Activated CD4-positive, alpha-beta T cell treated with anti-CD3 and anti-CD28 coated beads for 48 hours (primary cell): ENCODE measurements around the gene ADARB1.
A peak's percentile ranks its signal among the peaks of the same experiment; 100 is the strongest.
"Not testable (repeated sequence)": the region's sequence is repeated elsewhere in the genome, so short reads cannot be mapped to it uniquely, and the experiment has no call there.

Experiments used
- DNase-seq: peaks from one replicate; pipeline ENCODE4 v3.0.0-alpha.2; 2020

Gene ADARB1

GRCh38 chr21:45122432-45123132 is 48.2 kb downstream of the ADARB1 start:
- DNase-seq = no peak

- no peak for DNase-seq
Measured at GRCh38 chr21:45123440-45123839, 49.1 kb downstream of the ADARB1 start.

- no peak for DNase-seq
Measured at GRCh38 chr21:45124596-45124995, 50.2 kb downstream of the ADARB1 start.

- DNase-seq = no peak
Measured at GRCh38 chr21:45125357-45125756, 51.0 kb downstream of the ADARB1 start.

GRCh38 chr21:45126204-45126626 is 51.8 kb downstream of the ADARB1 start:
- no peak for DNase-seq

- no peak for DNase-seq
Measured at GRCh38 chr21:45126983-45127382, 52.6 kb downstream of the ADARB1 start.

GRCh38 chr21:45127937-45128336 is 53.6 kb downstream of the ADARB1 start:
- no peak for DNase-seq

GRCh38 chr21:45128613-45129188 is 54.3 kb downstream of the ADARB1 start:
- peak; percentile 82 for DNase-seq

- no peak for DNase-seq
Measured at GRCh38 chr21:45129189-45129923, 55.0 kb downstream of the ADARB1 start.

- DNase-seq = no peak
Measured at GRCh38 chr21:45130324-45130774, 56.0 kb downstream of the ADARB1 start.

GRCh38 chr21:45131537-45131999 is 57.2 kb downstream of the ADARB1 start:
- DNase-seq = no peak

- no peak for DNase-seq
Measured at GRCh38 chr21:45132841-45133573, 58.6 kb downstream of the ADARB1 start.

GRCh38 chr21:45133574-45134278 is 59.3 kb downstream of the ADARB1 start:
- not testable (repeated sequence) for DNase-seq

GRCh38 chr21:45134279-45135076 is 60.1 kb downstream of the ADARB1 start:
- no peak for DNase-seq

GRCh38 chr21:45135122-45135521 is 60.7 kb downstream of the ADARB1 start:
- DNase-seq = no peak

GRCh38 chr21:45135868-45136267 is 61.5 kb downstream of the ADARB1 start:
- no peak for DNase-seq

- no peak for DNase-seq
Measured at GRCh38 chr21:45136500-45136899, 62.1 kb downstream of the ADARB1 start.

GRCh38 chr21:45136927-45137611 is 62.7 kb downstream of the ADARB1 start:
- peak; percentile 84 for DNase-seq

- no peak for DNase-seq
Measured at GRCh38 chr21:45137612-45137937, 63.2 kb downstream of the ADARB1 start.

GRCh38 chr21:45138199-45139002 is 64.0 kb downstream of the ADARB1 start:
- peak; percentile 87 for DNase-seq
